GM18499 (cell line): ENCODE measurements around the gene TMEM167B.
"Not testable (repeated sequence)": the region's sequence is repeated elsewhere in the genome, so short reads cannot be mapped to it uniquely, and the experiment has no call there.

Experiments
- ATAC-seq: cut with Tn5 transposase; IDR thresholded peaks from one replicate; pipeline ENCODE4 v1.9.1; 2021; ENCODE audit warnings: moderate number of reproducible peaks; ENCODE audit not compliant: insufficient read depth, unreplicated experiment

The TMEM167B gene

DNA sequence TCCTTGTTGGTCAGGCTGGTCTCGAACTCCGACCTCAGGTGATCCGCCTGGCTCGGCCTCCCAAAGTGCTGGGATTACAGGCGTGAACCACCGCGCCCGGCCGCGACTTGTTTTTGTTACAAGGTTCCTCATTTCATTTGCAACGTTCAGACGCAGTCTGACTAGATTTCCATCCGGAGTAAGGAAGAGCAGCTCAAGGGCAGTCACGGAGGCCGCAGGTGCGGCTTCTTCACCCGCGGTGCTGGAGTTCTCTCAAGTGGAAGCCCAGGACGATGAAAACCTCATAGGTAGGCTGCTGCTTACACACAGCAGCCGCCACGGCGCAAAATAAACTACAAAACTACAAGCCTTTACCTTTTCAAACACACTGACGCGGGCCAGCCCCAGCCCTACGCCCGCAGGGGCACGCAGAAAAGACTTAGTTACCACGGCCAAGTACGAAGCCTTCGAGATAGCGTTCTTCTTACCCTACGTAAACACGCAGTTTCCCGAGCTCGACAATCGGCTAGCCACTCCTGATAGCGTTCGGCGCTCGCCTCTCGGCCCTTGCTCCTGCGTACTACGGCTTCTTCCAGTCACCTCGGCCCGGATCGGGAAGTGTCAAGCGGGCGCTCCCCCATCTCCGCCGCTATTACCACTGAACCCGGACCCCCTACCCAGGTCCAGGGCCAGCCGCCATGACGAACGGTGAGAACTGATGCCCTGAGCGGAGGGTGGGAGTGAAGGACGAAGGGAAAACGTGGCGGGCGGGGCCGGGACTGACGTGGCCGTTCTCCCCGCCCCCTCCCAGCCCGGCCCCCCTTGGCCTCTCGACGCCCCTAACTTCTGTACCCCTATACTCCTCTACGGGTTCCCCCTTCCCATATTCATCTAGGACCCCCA is at the start of gene TMEM167B:
Gene TMEM167B (plus strand): TSS at position 569 of the 882 bp plus-strand sequence. CDS start 109 bp downstream, at position 678.
- ATAC-seq, result peak; percentile 67

DNA sequence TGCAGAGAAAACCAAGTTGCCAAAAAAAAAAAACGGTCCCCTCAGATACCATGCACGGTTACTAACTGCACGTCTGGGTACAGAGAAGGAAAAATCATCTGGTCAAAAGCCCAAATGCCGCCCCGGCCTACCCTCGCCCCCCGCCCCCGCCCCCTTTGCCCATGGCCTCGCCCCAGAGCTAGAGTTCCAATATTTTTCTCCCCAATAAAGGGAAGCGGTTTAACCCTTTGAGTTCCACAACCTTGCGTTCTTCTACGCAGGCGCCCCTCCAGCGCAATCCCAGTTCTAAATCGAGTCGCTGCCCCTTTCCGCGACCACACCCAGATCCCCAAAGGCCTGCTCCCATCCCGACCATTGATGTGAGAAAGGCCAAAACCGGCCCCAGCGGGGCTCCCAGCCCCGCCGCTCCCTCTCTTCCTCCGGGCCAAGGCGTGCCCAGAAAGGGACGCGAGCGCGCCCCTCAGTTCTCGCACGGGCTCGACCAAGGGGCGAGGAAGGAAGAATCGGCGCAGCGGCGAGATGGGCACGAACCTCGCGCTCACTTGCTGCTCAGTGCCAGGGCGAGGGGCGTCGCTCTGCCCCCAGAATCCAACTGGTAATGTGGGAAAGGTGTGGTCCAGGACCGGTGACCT is 49.5 kb upstream of the TMEM167B start:
- ATAC-seq, result peak; percentile 8

GRCh38 chr1:109041621-109042468 is 48.7 kb upstream of the TMEM167B start, which contains the start of gene WDR47:
Gene WDR47, minus strand, starts transcription at chr1:109042102. Its CDS starts 18,590 bp downstream, at chr1:109023512.
- peak; percentile 81 for ATAC-seq

- ATAC-seq, result no peak
Observed at GRCh38 chr1:109045595-109045994, 45.0 kb upstream of the TMEM167B start.

DNA sequence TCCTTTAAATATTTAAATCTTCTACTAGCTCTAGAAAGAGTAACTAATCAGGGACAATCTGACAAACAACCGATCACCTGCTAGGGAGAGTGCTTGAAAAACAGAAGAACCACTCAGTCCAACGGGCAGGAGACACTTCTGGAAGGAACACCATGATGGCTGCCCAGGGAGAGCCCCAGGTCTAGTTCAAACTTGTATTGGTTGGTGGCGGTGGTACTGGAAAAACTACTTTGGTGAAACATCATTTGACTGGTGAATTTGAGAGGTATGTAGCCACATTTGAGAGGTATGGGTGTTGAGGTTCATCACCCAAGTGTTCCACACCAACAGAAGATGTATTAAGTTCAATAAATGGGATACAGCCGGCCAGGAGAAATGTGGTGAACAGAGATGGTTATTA is 43.9 kb upstream of the TMEM167B start:
- ATAC-seq, result no peak

GRCh38 chr1:109047339-109047738 is 43.2 kb upstream of the TMEM167B start:
- ATAC-seq, result no peak

DNA sequence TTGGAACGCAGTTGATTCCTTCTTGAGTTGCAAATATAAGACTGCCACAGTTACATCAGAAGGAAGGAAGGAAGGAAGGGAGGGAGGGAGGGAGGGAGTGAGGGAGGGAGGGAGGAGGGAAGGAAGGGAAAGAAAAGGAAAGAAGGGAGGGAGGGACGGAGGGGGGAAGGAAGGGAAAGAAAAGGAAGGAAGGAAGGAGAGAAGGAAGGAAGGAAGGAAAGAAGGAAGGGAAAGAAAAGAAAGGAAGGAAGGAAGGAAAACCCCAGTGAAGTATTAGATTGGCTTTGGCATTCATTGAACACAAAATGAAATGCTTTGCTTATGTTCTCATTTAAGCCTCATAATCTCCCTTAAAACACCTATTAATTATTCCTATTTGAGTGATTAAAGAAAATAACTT is 42.2 kb upstream of the TMEM167B start:
- no peak for ATAC-seq

DNA sequence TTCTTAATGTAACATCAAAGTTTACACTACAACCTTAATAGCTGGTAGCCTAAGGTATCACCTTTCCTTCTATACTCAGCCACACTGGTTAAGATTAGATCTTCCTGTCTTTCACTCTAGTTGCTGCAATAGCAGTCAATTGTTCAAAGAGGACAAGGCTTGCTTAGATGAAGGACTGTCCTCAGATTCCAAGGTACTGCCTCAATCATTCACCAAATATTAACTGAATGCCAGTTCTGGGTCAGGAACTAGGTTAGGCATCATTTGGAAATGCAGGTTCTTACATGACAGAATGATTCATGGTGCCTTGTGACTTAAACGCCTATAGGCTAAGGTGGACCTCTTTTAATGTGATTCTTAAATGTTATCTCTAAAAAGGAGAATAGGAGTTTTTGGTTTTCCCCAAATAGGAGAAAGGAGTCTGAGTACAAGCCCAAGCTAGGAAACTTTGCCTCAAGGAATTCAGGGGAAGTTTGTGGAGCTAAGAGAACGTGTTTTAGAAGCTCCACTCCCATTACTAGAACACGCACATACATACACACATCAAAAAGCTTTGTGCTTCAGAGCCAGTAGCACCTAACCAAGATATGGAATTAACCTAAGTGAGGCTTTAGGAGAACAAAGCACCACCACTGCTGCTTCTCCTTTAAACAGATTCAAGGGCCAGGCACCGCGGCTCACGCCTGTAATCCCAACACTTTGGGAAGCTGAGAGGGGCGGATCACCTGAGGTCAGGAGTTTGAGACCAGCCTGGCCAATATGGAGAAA is 40.2 kb upstream of the TMEM167B start:
- no peak for ATAC-seq

DNA sequence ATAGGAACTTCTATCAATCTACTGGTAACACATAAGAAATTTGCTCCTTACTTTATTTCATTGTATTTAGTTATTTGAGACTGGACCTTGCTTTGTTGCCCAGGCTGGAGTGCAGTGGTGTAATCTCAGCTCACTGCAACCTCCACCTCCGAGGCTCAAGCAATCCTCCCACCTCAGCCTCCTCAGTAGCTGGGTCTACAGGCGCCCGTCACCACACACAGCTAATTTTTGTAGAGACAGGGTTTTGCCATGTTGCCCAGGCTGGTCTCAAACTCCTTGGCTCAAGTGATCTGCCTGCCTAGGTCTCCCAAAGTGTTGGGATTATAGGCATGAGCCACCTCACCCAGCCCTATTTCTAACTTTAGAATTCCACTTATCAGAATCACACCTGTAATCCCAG is 38.4 kb upstream of the TMEM167B start:
- not testable (repeated sequence) for ATAC-seq

GRCh38 chr1:109056064-109056463 is 34.5 kb upstream of the TMEM167B start:
- ATAC-seq, result no peak

- ATAC-seq, result no peak
Observed at GRCh38 chr1:109059026-109059425, 31.5 kb upstream of the TMEM167B start.

- ATAC-seq, result no peak
Observed at GRCh38 chr1:109060707-109061106, 29.9 kb upstream of the TMEM167B start.

- ATAC-seq, result no peak
Observed at GRCh38 chr1:109061183-109061582, 29.4 kb upstream of the TMEM167B start.

DNA sequence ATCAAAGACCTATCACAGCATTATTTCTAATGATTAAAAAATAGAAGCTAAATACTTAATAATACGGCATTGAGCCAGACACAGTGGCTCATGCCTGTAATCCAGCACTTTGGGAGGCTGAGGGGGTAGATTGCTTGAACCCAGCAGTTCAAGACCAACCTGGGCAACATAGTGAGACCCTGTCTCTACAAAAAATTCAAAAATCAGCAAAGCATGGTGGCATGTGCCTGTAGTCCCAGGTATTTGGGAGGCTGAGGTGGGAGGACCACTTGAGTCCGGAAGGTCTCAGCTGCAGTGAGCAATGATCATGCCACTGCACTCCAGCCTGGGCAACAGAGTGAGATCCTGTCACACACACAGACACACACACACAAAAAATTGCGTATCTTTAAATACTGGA is 25.4 kb upstream of the TMEM167B start:
- ATAC-seq, result no peak

DNA sequence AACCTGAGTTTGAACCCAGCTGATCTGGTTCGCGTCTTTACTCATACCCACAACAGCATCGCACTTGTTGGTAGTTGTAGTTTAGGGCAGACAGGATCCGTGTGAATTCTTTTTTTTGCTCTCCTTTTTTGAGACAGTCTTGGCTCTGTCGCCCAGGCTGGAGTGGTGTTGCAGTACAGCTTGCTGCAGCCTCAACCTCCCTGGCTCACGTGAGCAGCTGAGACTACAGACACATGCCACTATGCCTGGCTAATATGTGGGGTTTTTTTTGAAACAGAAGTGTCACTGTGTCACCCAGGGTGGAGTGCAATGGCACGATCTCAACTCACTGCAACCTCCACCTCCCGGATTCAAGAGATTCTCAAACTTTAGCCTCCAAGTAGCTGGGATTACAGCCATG is 22.7 kb upstream of the TMEM167B start:
- ATAC-seq, result no peak

- ATAC-seq, result no peak
Observed at GRCh38 chr1:109069294-109069693, 21.3 kb upstream of the TMEM167B start.

DNA sequence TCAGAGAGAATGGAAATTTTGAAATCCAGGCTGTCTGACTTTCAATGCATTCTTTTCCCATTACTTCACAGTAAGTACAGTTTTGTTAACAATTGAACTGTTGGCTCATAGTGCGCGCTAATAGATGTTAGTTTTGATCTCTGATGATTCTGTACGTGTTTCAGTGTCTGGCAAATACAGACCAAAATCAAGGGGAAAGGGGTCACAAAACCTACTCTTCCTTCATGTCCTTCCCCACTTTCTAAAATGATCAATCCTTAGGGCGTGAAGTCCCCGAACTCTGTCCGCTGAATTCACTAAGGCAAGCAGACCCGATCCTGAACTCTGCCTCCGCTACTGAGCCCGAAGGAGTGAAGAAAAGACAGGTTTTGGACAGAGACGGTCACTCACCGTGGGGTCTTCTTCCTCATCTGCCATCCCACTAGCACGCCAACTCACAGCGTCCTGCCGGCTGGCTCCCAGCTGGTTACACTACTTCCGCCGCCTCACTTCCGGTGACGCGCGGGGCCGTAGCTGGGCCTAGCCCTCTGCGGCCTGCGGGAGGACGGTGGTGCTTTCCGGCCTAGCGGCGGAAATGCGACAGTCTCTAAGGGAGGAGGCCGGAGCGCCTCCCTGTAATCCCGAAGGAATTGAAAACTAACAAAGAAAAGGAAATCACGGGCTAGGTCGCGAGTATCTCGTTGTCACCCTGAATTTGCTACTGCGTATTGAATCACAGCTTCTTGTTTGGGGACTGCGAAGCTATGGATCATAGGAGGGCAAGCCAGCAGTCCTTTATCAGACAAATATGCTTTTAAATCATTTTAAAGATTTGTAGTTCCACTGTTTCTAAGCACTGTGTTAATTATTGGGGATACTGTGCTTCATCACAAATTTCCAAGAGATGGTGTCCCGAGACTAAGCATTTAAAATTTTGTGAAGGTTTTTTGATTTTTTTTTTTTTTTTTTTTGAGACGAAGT is 14.8 kb upstream of the TMEM167B start, which contains the start of gene TAF13:
Gene TAF13 (minus strand): TSS at position 473 of the 960 bp plus-strand sequence. CDS start 56 bp downstream, at position 417.
- peak; percentile 92 for ATAC-seq

GRCh38 chr1:109078317-109078716 is 12.2 kb upstream of the TMEM167B start:
- no peak for ATAC-seq

- ATAC-seq, result no peak
Observed at GRCh38 chr1:109079240-109079622, 11.3 kb upstream of the TMEM167B start.
